HL-60 (cell line): Measurements from ENCODE around the gene ZSCAN20.

Experiments used
- CTCF ChIP-seq: IDR thresholded peaks from one replicate; pipeline ENCODE4 v1.5.1; 2011; ENCODE audit warnings: low read length, control low read depth, inconsistent platforms; ENCODE audit not compliant: insufficient read depth
- POLR2AphosphoS5 ChIP-seq: IDR thresholded peaks from 2 replicates; pipeline ENCODE4 v1.6.1; 2012; ENCODE audit warnings: low read depth
- TF ChIP-seq, protein P1 (sequence below): IDR thresholded peaks from 2 replicates; pipeline ENCODE4 v1.6.1; 2012; ENCODE audit warnings: low read depth; ENCODE audit not compliant: insufficient replicate concordance

DNA sequence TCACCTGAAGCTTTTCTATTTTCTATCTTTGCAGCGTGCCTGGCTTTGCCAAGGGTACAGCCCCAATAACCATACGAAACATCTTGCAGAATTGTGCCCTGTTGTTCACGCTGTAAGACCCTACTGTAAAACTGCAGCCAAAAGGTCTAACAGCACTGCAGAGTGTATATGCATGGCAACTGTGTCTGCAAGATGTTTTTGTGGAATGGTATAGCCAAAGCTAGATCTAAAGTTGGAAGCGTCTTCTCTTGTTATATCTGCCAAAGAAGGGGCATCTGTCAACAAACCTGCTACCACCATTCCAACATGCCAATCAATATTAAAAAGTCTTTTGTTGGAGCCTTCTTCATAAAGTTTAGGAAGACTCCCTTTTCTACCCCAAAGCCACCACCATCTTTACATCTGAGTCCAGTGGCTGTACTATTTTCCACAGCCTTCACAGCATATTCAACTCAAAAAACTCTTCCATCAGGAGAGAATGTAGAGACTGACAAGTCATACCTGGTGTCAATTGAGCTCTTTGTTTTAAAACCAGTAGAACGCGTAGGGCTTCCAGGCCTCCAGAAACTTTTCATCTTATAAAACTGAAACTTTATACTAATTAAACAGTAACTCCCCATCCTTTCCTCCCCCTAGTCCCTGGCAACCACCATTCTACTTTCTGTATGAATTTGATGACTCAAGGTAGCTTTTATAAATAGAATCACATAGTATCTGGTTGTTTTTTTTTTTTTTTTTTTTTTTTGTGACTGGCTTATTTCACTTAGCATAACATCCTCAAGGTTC lies 40.0 kb downstream of the ZSCAN20 start:
- TF ChIP-seq CTCF (no peak), POLR2AphosphoS5 (no peak)
- TF ChIP-seq, protein P1, sequence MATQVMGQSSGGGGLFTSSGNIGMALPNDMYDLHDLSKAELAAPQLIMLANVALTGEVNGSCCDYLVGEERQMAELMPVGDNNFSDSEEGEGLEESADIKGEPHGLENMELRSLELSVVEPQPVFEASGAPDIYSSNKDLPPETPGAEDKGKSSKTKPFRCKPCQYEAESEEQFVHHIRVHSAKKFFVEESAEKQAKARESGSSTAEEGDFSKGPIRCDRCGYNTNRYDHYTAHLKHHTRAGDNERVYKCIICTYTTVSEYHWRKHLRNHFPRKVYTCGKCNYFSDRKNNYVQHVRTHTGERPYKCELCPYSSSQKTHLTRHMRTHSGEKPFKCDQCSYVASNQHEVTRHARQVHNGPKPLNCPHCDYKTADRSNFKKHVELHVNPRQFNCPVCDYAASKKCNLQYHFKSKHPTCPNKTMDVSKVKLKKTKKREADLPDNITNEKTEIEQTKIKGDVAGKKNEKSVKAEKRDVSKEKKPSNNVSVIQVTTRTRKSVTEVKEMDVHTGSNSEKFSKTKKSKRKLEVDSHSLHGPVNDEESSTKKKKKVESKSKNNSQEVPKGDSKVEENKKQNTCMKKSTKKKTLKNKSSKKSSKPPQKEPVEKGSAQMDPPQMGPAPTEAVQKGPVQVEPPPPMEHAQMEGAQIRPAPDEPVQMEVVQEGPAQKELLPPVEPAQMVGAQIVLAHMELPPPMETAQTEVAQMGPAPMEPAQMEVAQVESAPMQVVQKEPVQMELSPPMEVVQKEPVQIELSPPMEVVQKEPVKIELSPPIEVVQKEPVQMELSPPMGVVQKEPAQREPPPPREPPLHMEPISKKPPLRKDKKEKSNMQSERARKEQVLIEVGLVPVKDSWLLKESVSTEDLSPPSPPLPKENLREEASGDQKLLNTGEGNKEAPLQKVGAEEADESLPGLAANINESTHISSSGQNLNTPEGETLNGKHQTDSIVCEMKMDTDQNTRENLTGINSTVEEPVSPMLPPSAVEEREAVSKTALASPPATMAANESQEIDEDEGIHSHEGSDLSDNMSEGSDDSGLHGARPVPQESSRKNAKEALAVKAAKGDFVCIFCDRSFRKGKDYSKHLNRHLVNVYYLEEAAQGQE, result no peak
